Activated naive CD8-positive, alpha-beta T cell treated with anti-CD3 and anti-CD28 coated beads, Interleukin-2, amount 10 ng/mL, durations not matched to agents 7 days and 5 days (primary cell): ENCODE data around the gene ATAT1. TPM values are rescaled to one million over a fixed set of nuclear protein-coding genes. Genes with fewer than 3 reads are reported as not detected.

Experiments
- ATAC-seq: fragments of 150-1000 bp; cut with Tn5 transposase; one replicate; pipeline ENCODE4 v1.10.0; 2021; ENCODE audit warnings: low read depth, moderate library complexity
- POLR2A ChIA-PET: fragments of 350-600 bp; sonication (Branson Sonifier 250); formaldehyde crosslinking; loops from one replicate; lab custom pipeline; 2021; ENCODE audit warnings: antibody characterized with exemption; lab: Charles Lee
- DNase-seq: peaks from one replicate; pipeline ENCODE4 v3.0.0; 2021
- H3K27ac Mint-ChIP-seq: one replicate; pipeline ENCODE4 v1.8.0; 2022; ENCODE audit warnings: mild to moderate bottlenecking, mixed read lengths
- H3K27me3 Mint-ChIP-seq: one replicate; pipeline ENCODE4 v1.8.0; 2022; ENCODE audit warnings: mild to moderate bottlenecking, moderate library complexity, mixed read lengths
- H3K36me3 Mint-ChIP-seq: one replicate; pipeline ENCODE4 v1.8.0; 2021; ENCODE audit warnings: mild to moderate bottlenecking, mixed read lengths
- H3K4me1 Mint-ChIP-seq: one replicate; pipeline ENCODE4 v1.8.0; 2021; ENCODE audit warnings: mixed read lengths
- H3K4me3 Mint-ChIP-seq: one replicate; pipeline ENCODE4 v1.8.0; 2022; ENCODE audit warnings: mild to moderate bottlenecking, moderate library complexity, mixed read lengths
- H3K9me3 Mint-ChIP-seq: one replicate; pipeline ENCODE4 v1.8.0; 2021; ENCODE audit warnings: mixed read lengths
- microRNA-seq: library from miRNA; unstranded; fragments of <30 nt; microRNA quantifications from one replicate; pipeline ENCODE4 v1.2.0, GENCODE V29; 2022
- total RNA-seq, 2 experiments: library from RNA; stranded (reverse); gene quantifications; one replicate each; pipeline ENCODE4 v1.2.3, GENCODE V29; 2021

The ATAT1 gene
- total RNA-seq, 2 experiments from 2014 or later, result 11.2 to 13.5 TPM

DNA sequence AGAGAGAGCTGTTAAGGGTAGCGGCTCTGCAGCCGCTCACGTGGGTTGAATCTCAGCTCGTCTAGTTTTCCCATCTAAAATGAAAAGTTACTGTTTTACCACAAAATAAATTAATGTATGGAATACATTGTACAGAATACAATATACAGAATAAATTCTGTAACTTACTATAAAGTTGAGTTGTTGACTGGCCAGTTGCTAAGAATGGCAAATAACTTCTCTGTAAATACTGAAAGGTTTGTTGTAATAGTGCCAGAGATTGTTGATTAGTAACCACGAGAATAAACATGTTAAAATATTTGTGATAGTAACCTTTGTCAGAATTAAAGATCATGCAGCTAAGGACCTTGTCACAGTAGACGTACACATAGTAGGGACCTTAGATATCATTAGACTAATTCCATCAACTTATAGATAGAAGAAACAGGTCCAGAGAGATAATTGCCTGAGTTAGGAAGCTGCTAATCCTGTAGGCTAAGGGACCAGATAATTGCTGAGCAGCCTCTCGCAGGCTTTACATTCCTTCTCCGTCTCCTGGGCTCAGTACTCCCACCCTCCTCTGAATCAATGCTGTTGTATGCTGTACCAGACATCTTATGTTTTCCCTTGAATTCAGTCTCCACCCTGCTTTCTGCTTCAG lies 64.7 kb downstream of the ATAT1 start:
- DNase-seq (no peak), ATAC-seq (no peak)
- H3K9me3 Mint-ChIP-seq, result no peaks in the 10 kb centered on the region
- H3K27me3 Mint-ChIP-seq, result no peaks in the 10 kb centered on the region
- H3K4me3 Mint-ChIP-seq, result peak overlapping the region; percentile 98
- no peak overlapping the region for H3K27ac Mint-ChIP-seq
- peaks cover 32% of the 10 kb centered on the region for H3K4me1 Mint-ChIP-seq
- POLR2A ChIA-PET, result interaction anchor here (0.8 to 3.6 kb wide), 7 partner anchors 9 to 51 kb away, joined by 3 to 12 read pairs (median 4); partner anchors contain the start of genes FLOT1, MDC1 and TUBB
- H3K36me3 Mint-ChIP-seq, result peaks cover 4% of the 10 kb centered on the region

Small RNA genes lying within 50 kb of the gene (microRNA-seq; reads per million reads assigned to microRNA genes)
- gene MIR877, result 54.0 reads per million, percentile 48 among the genes with 10 or more reads in this experiment

Other genes with a start within 250 kb of the ATAT1 start
- gene HLA-E, start 137.4 kb upstream of the ATAT1 start, total RNA-seq, result 100 to 1,000 TPM; 957 to 962 TPM
- 10 to 100 TPM; 84.3 to 88.6 TPM for gene GNL1, start 70.4 kb upstream of the ATAT1 start, total RNA-seq
- 10 to 100 TPM; 19.9 to 22.5 TPM for gene PRR3, start 69.6 kb upstream of the ATAT1 start, total RNA-seq
- gene ABCF1, start 55.4 kb upstream of the ATAT1 start, total RNA-seq, result 10 to 100 TPM; 67.5 to 70.4 TPM
- 100 to 1,000 TPM; 140 to 151 TPM for gene PPP1R10, start 9.6 kb upstream of the ATAT1 start, total RNA-seq
- gene MRPS18B, start 9.0 kb upstream of the ATAT1 start, total RNA-seq, result 10 to 100 TPM; 43.8 to 44.5 TPM
- gene C6orf136, start 20.3 kb downstream of the ATAT1 start, total RNA-seq, result 10 to 100 TPM; 33.5 to 34.3 TPM
- gene DHX16, start 46.1 kb downstream of the ATAT1 start, total RNA-seq, result 10 to 100 TPM; 42.9 to 44.2 TPM
- gene PPP1R18, start 59.8 kb downstream of the ATAT1 start, total RNA-seq, result 100 to 1,000 TPM; 245 to 251 TPM
- gene NRM, start 64.1 kb downstream of the ATAT1 start, total RNA-seq, result 10 to 100 TPM; 33.1 to 33.9 TPM
- 10 to 100 TPM; 50.2 to 52.2 TPM for gene MDC1, start 90.4 kb downstream of the ATAT1 start, total RNA-seq
- gene TUBB, start 93.5 kb downstream of the ATAT1 start, total RNA-seq, result 1,000 to 10,000 TPM; 1,168 to 1,207 TPM
- 100 to 1,000 TPM; 261 to 271 TPM for gene FLOT1, start 115.8 kb downstream of the ATAT1 start, total RNA-seq
- 10 to 100 TPM; 49.1 to 52.7 TPM for gene IER3, start 117.7 kb downstream of the ATAT1 start, total RNA-seq